SK-MEL-5 (cell line): ENCODE measurements around the gene MYO1E. TPM values are rescaled to one million over a fixed set of nuclear protein-coding genes. Genes with fewer than 3 reads are reported as not detected.

Source experiments
- DNase-seq: peaks from one replicate; pipeline ENCODE4 v3.0.0-alpha.2; 2016; ENCODE audit warnings: low read depth, low spot score
- in situ Hi-C: cut with HindIII; loops from 2 replicates; pipeline ENCODE4 v1.10.0; 2016; ENCODE audit warnings: low sequenced_read_pairs, high pct_unique_total_duplicates, low pct_unique_long_range_greater_than_20kb
- total RNA-seq: library from RNA; depleted of rRNA; stranded (reverse); fragments of >200 nt; shearing (Covaris generic); gene quantifications from 2 replicates; pipeline ENCODE4 v1.2.3, GENCODE V29; 2014

MYO1E gene
- total RNA-seq, 1 experiment from 2014 or later, result 68.7 TPM

DNA sequence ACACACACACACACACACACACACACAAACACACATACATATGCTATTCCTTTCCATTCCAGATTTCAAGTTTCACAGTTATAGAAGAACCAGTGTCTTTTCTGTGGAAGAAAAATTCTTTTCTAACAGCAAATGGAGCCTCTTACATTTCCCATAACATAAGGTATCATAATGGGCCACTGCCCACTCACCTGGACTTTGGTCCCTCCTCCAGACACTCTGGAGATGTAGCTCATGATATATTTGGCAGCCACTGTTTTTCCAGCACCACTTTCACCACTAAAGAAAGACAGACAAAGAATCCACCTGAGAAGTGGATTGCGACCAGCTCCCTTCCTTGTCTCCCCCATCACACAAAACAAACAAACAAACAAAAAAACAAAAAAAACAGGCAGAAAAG, 136.3 kb downstream of the MYO1E start:
- no peak for DNase-seq
- in situ Hi-C loops, result no loop called here

DNA sequence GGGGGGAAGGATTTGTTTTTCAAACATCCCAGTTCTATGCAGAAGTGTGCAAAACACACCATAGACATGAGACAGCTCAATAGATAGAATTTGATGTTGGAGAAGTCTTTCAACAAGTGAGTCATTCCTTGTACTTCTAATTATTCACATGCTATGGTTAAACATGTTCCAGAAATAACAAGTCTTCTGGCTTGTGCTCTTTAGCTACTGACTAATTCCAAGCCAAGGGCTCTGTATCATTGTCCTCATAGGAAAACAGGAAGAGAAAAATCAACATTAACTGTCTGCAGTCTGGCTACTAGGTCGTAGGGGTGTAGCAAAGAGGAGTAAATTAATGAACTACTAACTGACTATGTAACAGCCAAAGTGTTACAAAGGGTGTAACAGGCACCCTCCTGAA, 140.2 kb downstream of the MYO1E start:
- in situ Hi-C loops, result no loop called here
- DNase-seq, result no peak

DNA sequence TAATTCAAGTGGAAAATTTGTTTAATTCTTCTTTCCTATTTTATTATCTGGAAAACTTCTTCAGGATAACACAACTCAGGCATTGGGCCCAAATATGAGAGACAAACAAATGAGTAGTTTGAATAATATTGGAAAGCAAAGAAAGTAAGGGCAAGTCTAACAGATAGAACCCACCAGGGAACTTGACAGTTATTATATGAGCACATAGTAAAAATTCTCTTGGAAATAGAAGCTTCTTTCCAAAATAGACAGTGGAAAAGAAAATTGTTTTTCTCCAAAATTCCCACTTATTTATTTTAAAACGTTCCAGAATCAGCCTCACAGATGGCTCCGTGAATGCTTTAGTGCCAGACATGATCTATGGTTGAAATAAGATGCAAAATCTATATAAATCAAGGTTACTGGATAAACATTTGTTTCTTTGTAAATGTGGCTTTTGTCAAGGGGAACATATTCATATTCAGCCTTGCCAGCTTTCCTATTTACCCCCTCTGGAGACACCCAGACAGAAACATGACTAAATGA, 142.1 kb downstream of the MYO1E start:
- no peak for DNase-seq
- in situ Hi-C loops, result no loop called here

DNA sequence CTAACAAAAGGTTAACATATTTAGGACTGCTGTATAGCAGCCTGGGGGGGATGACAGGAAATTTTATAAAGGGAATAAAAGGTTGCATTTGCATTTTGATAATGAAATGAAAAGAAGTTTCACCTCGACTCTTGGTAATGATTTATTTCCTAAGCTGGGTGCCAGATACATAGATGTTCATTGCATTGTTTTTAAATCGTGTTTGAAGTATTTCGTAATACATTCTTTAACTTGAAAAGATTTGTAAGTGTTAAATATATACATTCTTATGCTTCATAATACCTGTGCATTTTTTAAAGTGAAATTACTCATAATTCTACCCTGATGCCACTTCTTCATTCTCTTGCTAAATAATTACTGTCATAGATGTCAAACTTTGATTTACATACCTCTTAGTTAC, 143.2 kb downstream of the MYO1E start:
- no peak for DNase-seq
- in situ Hi-C loops, result no loop called here

DNA sequence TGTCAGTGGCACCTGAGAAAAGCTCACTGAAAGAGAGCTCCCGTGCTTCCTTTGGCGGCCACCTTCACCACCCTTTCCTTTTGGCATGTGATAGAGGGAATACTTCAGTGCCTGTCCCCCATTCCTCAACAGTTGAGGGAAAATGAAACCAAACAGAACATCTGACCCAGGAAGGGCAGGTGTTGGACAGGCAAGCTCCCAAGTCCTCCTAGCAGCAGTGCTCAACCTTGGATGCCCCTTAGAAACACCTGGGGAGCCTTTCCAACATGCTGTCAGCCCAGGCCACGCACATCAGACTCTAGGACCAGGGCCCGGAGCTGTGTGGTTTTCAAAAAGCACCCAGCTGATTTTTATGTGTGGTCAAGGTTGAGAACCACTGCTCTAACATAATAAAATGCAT, 143.7 kb downstream of the MYO1E start:
- DNase-seq, result no peak
- in situ Hi-C loops, result no loop called here

DNA sequence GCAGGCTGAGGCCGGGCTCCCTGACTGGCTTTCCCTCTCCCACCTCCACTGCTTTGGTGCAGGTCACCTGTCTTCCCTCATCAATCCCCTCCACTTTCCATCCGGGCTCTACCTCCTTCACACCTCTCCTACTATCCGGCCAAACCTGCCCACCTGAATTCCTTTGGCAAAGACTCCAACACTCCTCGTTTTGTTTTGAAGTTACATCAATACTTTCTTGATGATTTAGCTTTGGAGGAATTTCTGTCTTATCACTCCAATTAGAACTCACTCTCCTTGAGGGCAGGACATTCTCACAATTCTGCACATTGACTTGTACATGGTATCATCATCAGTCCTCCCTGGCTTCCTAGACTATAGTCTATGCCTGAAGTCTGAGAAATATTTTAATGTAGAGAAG, 145.7 kb downstream of the MYO1E start:
- in situ Hi-C loops, result no loop called here
- DNase-seq, result no peak

DNA sequence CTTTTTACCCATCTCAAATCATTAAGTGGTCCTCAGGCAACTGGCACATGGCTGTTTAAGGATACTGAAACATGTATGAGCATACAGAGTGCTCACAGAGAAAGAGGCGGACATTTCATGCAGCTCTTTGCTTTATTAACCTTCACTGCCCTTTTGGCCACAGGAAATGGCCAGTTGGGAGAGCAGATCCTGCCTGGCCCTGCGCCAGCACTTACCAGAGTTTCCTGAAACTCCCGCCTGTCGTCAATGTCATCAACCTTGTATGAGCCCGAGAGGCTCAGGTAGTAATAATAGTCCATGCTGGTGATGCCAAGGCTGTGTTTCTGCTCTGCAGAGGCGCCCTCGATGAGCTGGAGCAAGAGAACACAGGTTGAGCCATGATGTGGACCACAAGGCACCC, 148.2 kb downstream of the MYO1E start:
- in situ Hi-C loops, result no loop called here
- no peak for DNase-seq

DNA sequence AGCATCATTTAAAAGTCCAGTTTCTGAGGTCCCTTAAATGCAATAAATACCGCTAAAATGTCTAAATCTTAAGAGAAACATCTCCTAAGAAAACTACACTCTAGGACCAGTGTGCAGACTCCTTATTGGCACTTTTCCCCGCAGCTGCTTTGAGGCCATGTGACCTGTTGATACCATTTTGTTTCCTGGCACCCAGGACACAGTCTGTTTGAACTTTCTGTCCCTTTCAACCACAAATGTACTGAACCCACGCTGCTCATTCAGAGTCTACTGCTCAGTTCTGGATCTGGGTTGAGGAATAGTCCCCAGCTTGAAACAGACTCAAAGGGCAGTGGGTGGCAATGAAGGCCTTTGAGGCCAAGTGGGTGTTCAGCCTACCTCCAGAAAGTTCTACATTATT, 148.9 kb downstream of the MYO1E start:
- no peak for DNase-seq

DNA sequence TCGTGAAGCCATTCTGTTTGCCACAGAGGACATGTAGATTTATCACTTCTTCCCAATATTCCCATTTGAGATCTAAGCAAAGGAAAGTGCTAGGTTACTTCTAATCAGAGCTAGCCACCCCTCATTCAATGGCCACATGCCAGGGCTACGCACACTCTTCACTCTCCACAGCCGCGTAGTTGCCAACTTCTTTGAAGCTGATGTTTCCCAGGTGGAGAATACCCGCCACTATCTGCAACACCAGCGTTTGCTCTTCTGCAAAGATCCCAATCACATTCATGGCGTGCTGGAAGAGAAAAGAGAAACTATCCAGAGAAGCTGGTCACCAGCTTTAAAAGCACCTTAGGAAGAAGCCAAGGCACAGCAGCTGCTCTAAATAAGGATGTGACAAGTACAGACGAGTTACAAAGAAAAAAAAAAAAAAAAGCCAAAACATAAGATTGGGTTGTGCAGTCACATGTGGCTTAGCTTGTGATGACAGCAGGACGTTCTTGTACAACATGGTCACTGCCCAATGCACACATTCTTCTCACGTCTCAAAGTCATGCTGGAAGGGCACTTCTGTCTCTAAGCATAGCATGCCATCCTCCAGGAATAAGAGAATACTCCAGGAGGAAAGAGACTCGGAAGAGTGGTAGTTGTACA, 149.6 kb downstream of the MYO1E start:
- in situ Hi-C loops, result no loop called here

More for the DNA sequence above, 148.9 kb downstream of the MYO1E start:
- in situ Hi-C loops, result no loop called here

DNA sequence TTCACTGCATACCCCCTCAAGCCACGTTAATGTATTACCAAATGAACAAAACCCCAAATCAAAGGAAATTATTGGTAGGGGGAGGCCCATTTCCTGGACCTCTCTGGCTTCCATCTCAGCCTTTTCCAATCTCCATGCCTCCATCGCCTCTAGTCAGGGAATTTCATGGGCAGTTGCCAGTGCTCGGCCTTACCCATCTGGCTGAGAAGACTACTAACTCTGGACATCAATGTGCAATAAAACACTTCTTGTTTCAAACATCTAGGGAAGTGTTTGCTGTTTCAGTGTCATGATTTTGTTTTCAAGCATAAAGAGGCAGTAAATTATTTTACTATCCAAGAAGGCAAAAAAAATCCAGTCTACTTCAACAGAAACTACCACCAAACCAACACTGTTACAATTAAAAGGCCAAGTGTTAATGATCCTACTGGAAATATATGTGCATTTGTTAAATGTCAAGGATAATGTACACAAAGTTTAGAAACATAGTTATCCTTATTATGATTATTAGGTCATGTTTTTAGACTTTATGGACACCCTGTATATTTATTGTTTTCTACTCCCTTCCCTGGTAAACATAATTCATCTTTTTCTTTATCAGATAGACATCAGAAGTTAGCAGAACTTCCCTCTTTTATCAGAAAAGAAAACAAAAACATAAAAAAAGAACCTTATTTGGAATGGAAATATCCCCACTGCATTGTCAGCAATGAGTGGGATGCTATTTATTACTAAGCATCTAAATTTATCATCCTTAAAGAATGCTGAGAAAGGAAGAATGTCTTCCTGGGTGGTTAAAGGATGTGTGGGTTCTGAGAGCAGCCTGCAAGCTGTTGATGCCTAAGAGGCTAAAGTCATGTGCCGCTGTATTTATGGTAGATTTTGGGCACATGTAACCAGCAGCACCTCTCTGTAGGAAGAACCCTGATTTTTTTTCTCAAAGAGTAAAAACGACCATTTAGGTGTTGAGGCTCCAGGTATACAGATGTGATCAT, 150.9 kb downstream of the MYO1E start:
- DNase-seq, result no peak
- in situ Hi-C loops, result no loop called here

More for the DNA sequence above, 149.6 kb downstream of the MYO1E start:
- DNase-seq, result no peak

DNA sequence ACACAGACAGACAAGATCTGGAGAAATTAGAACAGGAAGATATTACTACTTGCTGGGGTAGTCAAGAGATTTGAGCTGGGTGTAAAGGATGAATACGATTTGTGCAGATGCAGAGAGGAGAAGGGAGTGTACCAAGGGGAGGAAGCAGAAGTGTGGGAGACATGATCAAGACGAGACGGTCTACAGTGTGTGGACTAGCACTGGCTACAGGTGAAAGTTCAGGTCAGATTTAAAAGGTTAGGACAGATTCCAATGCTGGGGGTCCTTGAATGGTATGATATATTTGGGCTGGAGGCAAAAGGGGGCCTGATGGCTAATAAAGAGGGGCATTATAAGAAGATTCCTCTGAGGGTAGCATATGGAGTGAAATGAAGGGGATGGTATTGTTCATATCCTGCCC, 154.0 kb downstream of the MYO1E start:
- in situ Hi-C loops, result no loop called here

DNA sequence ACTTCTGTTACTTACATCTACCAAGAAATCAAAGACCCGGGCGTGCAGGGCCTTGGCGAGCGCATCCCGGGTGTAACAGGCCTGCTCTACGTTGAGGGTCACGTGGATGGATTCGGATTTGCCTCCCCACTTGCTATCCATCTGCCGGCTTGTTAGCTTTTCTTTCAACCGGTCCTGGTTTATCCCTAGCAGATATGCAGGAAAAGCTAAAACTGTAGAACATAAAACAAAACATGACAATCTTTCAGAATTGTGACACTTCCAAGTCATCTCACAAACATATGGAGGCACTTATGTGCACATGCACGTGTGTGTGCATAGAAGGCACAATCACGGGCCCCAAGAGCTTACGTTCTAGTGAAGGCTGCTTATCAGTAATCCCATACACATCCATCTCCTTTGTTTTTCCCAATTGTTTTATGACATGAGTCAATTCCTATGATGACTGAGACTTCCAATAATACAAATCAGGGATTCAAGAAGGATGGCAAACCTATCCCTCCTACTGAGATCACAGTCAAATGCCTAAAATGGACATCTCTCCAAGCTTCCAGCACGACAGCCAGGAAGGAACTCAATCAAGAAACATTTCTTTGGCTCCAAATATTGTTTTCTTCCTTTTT, 154.7 kb downstream of the MYO1E start:
- in situ Hi-C loops, result no loop called here
- DNase-seq, result no peak

More for the DNA sequence above, 154.0 kb downstream of the MYO1E start:
- no peak for DNase-seq

DNA sequence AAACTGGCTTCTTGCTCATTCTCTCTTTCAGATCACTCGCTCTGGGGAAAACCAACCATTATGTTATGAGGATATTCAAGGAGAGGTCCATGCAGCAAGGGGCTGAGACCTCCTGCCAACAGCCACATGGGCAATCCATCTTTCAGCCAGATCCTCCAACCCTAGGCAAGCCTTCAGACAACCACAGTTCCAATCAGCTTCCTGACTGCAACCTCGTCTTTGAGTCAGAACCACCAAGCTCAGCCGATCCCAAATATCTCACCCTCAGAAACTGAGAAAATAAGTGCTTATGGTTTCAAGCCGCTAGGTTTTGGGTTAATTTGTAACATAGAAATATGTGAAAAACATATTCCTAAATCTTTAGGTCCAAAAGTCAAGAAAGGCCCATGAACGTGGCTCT, 155.8 kb downstream of the MYO1E start:
- no peak for DNase-seq
- in situ Hi-C loops, result no loop called here

DNA sequence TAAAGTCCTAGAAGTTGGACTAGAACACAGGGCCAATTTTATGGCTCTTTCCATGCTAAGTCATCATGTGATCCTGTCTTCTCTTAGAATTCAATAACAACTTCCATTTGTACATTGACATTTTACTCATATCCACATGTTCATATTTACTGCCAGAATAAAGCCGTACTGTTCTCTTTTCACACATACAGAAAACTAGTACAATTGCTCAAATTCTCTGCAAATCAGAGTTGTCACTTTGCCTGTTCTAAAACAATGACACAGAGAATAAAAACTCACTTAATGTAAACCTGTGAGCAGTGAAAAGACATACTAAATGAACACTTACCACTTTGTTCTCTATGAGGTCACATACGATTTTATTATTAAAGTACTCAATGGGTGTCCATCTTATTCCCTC, 162.5 kb downstream of the MYO1E start:
- in situ Hi-C loops, result no loop called here
- DNase-seq, result peak; percentile 96

DNA sequence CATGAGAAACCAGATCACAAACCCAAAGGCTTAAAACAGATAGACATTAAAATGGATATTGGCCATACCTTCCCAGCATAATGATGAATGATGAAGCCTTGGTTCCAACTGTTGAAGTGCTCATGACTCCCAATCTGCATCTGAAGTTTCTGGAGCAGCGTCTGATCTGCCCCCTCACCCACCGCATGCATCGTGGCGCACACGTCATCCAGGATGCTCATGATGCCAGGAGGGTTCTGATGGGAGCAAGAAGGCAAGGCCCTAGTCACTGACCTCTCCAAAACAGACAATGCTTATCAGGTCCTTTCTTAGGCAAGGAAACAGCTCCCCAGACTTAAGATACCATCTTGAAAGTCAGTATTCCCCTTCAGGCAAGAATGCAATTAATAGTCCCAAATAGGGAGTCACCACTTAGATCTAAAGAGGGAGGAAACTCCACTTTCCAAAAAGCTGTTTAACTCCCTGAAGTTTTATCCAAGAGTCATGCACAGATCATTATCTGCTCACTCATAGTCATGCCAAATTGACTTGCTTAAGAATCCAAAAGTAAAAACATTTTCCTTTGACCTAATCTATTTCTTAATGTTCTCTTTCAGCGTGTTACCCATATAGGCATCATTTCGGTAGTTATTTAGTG, 163.9 kb downstream of the MYO1E start:
- in situ Hi-C loops, result no loop called here
- DNase-seq, result no peak

DNA sequence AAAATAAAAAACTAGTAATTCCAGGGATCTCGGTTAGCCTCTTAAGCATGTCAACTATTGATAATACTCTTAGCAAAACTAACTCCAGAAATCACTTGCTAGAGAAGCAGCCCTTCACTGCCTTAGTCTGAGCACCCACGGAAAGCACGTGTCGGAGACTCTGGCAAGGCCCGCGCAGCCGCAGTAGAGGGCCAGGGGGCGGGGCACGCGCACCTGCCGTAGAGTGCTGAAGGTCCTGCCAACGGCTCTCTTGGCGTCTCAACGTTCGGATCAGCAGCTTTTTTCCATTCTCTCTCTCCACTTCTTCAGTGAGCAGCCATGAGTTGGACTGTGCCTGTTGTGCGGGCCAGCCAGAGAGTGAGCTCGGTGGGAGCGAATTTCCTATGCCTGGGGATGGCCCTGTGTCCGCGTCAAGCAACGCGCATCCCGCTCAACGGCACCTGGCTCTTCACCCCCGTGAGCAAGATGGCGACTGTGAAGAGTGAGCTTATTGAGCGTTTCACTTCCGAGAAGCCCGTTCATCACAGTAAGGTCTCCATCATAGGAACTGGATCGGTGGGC, 166.0 kb downstream of the MYO1E start, which contains the start of gene LDHAL6B:
Gene LDHAL6B, plus strand, starts transcription at position 221 of the 561 bp plus-strand sequence. Its CDS starts 98 bp downstream, at position 319.
- no peak for DNase-seq
- in situ Hi-C loops, result no loop called here

DNA sequence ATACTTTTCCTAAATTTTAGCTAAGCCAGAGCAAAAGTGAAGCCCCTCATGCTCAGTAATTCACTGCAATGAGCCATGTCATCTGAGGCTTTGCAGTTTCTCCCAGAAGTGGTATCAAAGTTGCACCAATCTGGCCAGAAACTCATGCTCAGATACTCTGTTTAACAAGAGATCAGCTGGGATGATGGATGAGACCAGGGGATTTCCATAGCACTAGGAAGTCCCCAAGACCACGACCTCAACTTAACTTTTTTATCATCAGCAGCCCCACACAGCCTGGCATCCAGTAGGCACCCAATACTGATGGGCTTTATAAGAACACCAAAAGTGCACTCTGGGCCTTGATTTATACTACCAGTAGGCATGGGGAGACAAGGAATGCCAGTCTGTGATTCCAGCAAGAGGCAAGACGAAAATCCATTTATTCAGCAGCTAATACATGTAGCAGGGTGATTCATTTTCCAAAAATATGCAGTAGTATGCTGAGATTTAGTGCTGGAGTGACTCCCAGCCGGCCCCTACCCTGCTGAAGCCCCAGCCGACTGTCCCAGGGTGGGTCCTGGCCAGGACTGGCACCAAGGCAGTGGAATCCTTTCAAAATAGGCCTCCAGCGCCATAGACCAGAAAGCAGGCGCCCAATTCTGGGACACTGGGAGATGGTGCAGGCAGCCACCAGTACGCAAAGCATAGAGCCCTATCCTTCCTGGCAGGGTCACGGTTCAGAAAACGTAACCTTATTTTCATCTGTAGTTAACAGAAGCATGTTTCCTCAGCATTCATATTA, 166.6 kb downstream of the MYO1E start:
- in situ Hi-C loops, result no loop called here
- no peak for DNase-seq
